H1 (cell line): ENCODE results near the gene WIPF3. TPM values are rescaled to one million over a fixed set of nuclear protein-coding genes. Genes with fewer than 3 reads are reported as not detected.

Source experiments
- CTCF ChIA-PET: fragments of 300-600 bp; sonication (Branson Sonifier 250); formaldehyde crosslinking; loops from one replicate; lab custom pipeline; 2021; ENCODE audit not compliant: partially characterized antibody; lab: Charles Lee
- POLR2A ChIA-PET: fragments of 300-600 bp; sonication (Branson Sonifier 250); formaldehyde crosslinking; loops from one replicate; lab custom pipeline; 2021; ENCODE audit warnings: inconsistent platforms; ENCODE audit not compliant: partially characterized antibody; lab: Charles Lee
- DNase-seq, 2 experiments: peaks; one replicate each; pipeline versions ENCODE4 v3.0.0 to v3.0.0-alpha.2; 2010 to 2022; ENCODE audit warnings: low spot score in 2 of 2, low read depth in 1 of 2, mixed read lengths in 1 of 2
- FAIRE-seq: peaks from 2 replicates; lab custom pipeline; 2011; peaks lifted over from hg19 to GRCh38; lab: Jason Lieb, UNC
- H2AFZ ChIP-seq: 2 replicates; pipeline ENCODE4 v1.8.1; 2012; ENCODE audit warnings: low read length, inconsistent platforms
- H2AK5ac ChIP-seq: 2 replicates; pipeline ENCODE4 v1.6.1; 2013; ENCODE audit warnings: low read depth, low read length
- H2BK120ac ChIP-seq: replicated peaks from 2 replicates; pipeline ENCODE3; 2013; ENCODE audit warnings: low read depth, low read length, inconsistent platforms
- H2BK12ac ChIP-seq: 2 replicates; pipeline ENCODE4 v1.6.1; 2013; ENCODE audit warnings: low read depth, low read length
- H2BK15ac ChIP-seq: 2 replicates; pipeline ENCODE4 v1.6.1; 2013; ENCODE audit warnings: low read length
- H2BK20ac ChIP-seq: 2 replicates; pipeline ENCODE4 v1.6.1; 2013; ENCODE audit warnings: low read length
- H2BK5ac ChIP-seq: 2 replicates; pipeline ENCODE4 v1.6.1; 2013; ENCODE audit warnings: low read depth, low read length
- H3K14ac ChIP-seq: 2 replicates; pipeline ENCODE4 v1.6.1; 2013; ENCODE audit warnings: inconsistent platforms; ENCODE audit not compliant: insufficient read length
- H3K18ac ChIP-seq: 2 replicates; pipeline ENCODE4 v1.6.1; 2013; ENCODE audit warnings: low read length; ENCODE audit errors: extremely low read depth
- H3K23ac ChIP-seq: 2 replicates; pipeline ENCODE4 v1.6.1; 2013; ENCODE audit warnings: inconsistent platforms; ENCODE audit not compliant: insufficient read length
- H3K23me2 ChIP-seq: 2 replicates; pipeline ENCODE4 v1.6.1; 2013; ENCODE audit warnings: low read depth, low read length
- H3K27ac ChIP-seq: 2 replicates; pipeline ENCODE4 v1.6.1; 2011; ENCODE audit warnings: low read depth, low read length, inconsistent platforms
- H3K27me3 ChIP-seq, 4 experiments: replicated peaks in 1 of 4; 1 replicate in 1 of 4; 2 replicates in 3 of 4; pipeline versions ENCODE4 v1.6.1 to v1.8.1; 2011 to 2013; ENCODE audit warnings: low read length in 3 of 4, mild to moderate bottlenecking in 3 of 4, inconsistent platforms in 2 of 4, mixed read lengths in 2 of 4, moderate library complexity in 1 of 4; ENCODE audit not compliant: control insufficient read depth in 3 of 4, insufficient read depth in 3 of 4; ENCODE audit errors: extremely low read depth in 1 of 4
- H3K36me3 ChIP-seq, 4 experiments: 2 replicates each; pipeline versions ENCODE4 v1.6.1 to v1.8.1; 2011 to 2013; ENCODE audit warnings: mild to moderate bottlenecking in 4 of 4, low read length in 3 of 4, moderate library complexity in 2 of 4, control low read depth in 1 of 4, inconsistent platforms in 1 of 4; ENCODE audit not compliant: insufficient read depth in 4 of 4, control insufficient read depth in 2 of 4
- H3K4ac ChIP-seq: replicated peaks from 2 replicates; pipeline ENCODE3; 2013; ENCODE audit warnings: low read length, low read depth, mixed read lengths, inconsistent platforms; ENCODE audit not compliant: insufficient read length
- H3K4me1 ChIP-seq, 4 experiments: replicated peaks in 1 of 4; 1 replicate in 1 of 4; 2 replicates in 3 of 4; pipeline versions ENCODE4 v1.6.1 to v1.8.1; 2011 to 2013; ENCODE audit warnings: low read length in 3 of 4, inconsistent platforms in 2 of 4, mixed read lengths in 1 of 4; ENCODE audit not compliant: insufficient read depth in 4 of 4, control insufficient read depth in 3 of 4
- H3K4me2 ChIP-seq, 2 experiments: 2 replicates each; pipeline versions ENCODE4 v1.6.1 to v1.8.1; 2011 to 2013; ENCODE audit warnings: low read depth in 2 of 2, low read length in 2 of 2, control low read depth in 1 of 2, inconsistent platforms in 1 of 2, mild to moderate bottlenecking in 1 of 2; ENCODE audit not compliant: insufficient read depth in 1 of 2
- H3K4me3 ChIP-seq, 4 experiments: fragments of 200-600, 300-600 bp in 1 of 4; sonication (generic), shearing (Covaris generic), sonication (Bioruptor Twin) in 1 of 4; 2 replicates each; pipeline versions ENCODE4 v1.5.1 to v1.8.1; 2011 to 2016; ENCODE audit warnings: low read length in 4 of 4, low read depth in 3 of 4, control low read depth in 2 of 4, inconsistent platforms in 2 of 4, mild to moderate bottlenecking in 2 of 4, mixed read lengths in 1 of 4, moderate library complexity in 1 of 4; ENCODE audit not compliant: insufficient read depth in 2 of 4; ENCODE audit errors: extremely low read depth in 1 of 4
- H3K56ac ChIP-seq: replicated peaks from 2 replicates; pipeline ENCODE3; 2013; ENCODE audit warnings: low read depth, mild to moderate bottlenecking, mixed read lengths, low read length, inconsistent platforms; ENCODE audit not compliant: insufficient read length
- H3K79me1 ChIP-seq: 2 replicates; pipeline ENCODE4 v1.6.1; 2013; ENCODE audit warnings: low read depth, low read length, control low read depth
- H3K79me2 ChIP-seq, 2 experiments: 2 replicates each; pipeline versions ENCODE4 v1.6.1 to v1.8.1; 2012 to 2013; ENCODE audit warnings: low read length in 2 of 2, mild to moderate bottlenecking in 2 of 2, inconsistent platforms in 1 of 2; ENCODE audit not compliant: insufficient read depth in 2 of 2, control insufficient read depth in 1 of 2
- H3K9ac ChIP-seq, 4 experiments: replicated peaks in 1 of 4; 1 replicate in 1 of 4; 2 replicates in 3 of 4; pipeline versions ENCODE4 v1.6.1 to v1.8.1; 2011 to 2013; ENCODE audit warnings: low read depth in 3 of 4, low read length in 3 of 4, control low read depth in 2 of 4, mild to moderate bottlenecking in 2 of 4, moderate library complexity in 2 of 4, inconsistent platforms in 1 of 4; ENCODE audit errors: extremely low read depth in 1 of 4
- H3K9me3 ChIP-seq, 2 experiments: 2 replicates each; pipeline versions ENCODE4 v1.6.1 to v1.8.1; 2012 to 2013; ENCODE audit warnings: mild to moderate bottlenecking in 2 of 2, moderate library complexity in 2 of 2, control low read depth in 1 of 2, inconsistent platforms in 1 of 2, low read depth in 1 of 2, low read length in 1 of 2, mixed read lengths in 1 of 2; ENCODE audit not compliant: insufficient read depth in 2 of 2
- H4K20me1 ChIP-seq, 2 experiments: replicated peaks in 1 of 2; 2 replicates each; pipeline versions ENCODE3 to v1.8.1; 2011 to 2013; ENCODE audit warnings: inconsistent platforms in 2 of 2, low read length in 2 of 2, mild to moderate bottlenecking in 1 of 2; ENCODE audit not compliant: insufficient read depth in 2 of 2, control insufficient read depth in 1 of 2
- H4K5ac ChIP-seq: 2 replicates; pipeline ENCODE4 v1.6.1; 2013; ENCODE audit warnings: low read length, low read depth, mixed read lengths, inconsistent platforms; ENCODE audit not compliant: insufficient read length
- H4K8ac ChIP-seq: 2 replicates; pipeline ENCODE4 v1.8.0; 2013; ENCODE audit warnings: mild to moderate bottlenecking, moderate library complexity, low read length, inconsistent platforms; ENCODE audit not compliant: insufficient read depth; ENCODE audit errors: extremely low read depth
- H4K91ac ChIP-seq: replicated peaks from 2 replicates; pipeline ENCODE3; 2013; ENCODE audit warnings: low read length, mixed read lengths, inconsistent platforms; ENCODE audit not compliant: insufficient read length
- BCL11A ChIP-seq, 2 experiments: IDR thresholded peaks; one replicate each; pipeline ENCODE4 v1.6.1; 2011; ENCODE audit warnings: low read depth in 2 of 2, low read length in 2 of 2, mild to moderate bottlenecking in 2 of 2
- CHD2 ChIP-seq: IDR thresholded peaks from 2 replicates; pipeline ENCODE4 v1.6.1; 2012; ENCODE audit warnings: low read length, improper control_type of control experiment
- CREB1 ChIP-seq: IDR thresholded peaks from 2 replicates; pipeline ENCODE4 v1.6.1; 2012; ENCODE audit warnings: inconsistent platforms
- CTBP2 ChIP-seq: IDR thresholded peaks from 2 replicates; pipeline ENCODE4 v1.7.0; 2011; ENCODE audit warnings: borderline replicate concordance, mild to moderate bottlenecking, moderate library complexity, mixed read lengths, low read length; ENCODE audit not compliant: insufficient read depth, insufficient read length
- GTF2F1 ChIP-seq: IDR thresholded peaks from 2 replicates; pipeline ENCODE4 v1.6.1; 2012; ENCODE audit warnings: low read depth, low read length, improper control_type of control experiment, borderline replicate concordance
- NRF1 ChIP-seq: IDR thresholded peaks from 2 replicates; pipeline ENCODE4 v1.6.1; 2011; ENCODE audit warnings: mild to moderate bottlenecking, low read depth, low read length, improper control_type of control experiment
- POLR2A ChIP-seq, 2 experiments: IDR thresholded peaks; 1 replicate in 1 of 2; 2 replicates in 1 of 2; pipeline ENCODE4 v1.6.1; 2011; ENCODE audit warnings: low read depth in 2 of 2, low read length in 2 of 2, mild to moderate bottlenecking in 2 of 2; ENCODE audit errors: control extremely low read depth in 1 of 2
- RNF2 ChIP-seq: fragments of 200-900, 300-1000 bp; sonication (generic); IDR thresholded peaks from 2 replicates; pipeline ENCODE4 v1.7.1; 2016; ENCODE audit warnings: borderline replicate concordance, low read depth, mild to moderate bottlenecking, antibody characterized with exemption, low read length; ENCODE audit not compliant: poor library complexity, severe bottlenecking; ENCODE audit errors: missing control alignments
- SP4 ChIP-seq: IDR thresholded peaks from 2 replicates; pipeline ENCODE4 v1.6.1; 2012; ENCODE audit warnings: low read length, inconsistent platforms
- TAF7 ChIP-seq: optimal IDR thresholded peaks from 2 replicates; pipeline ENCODE3; 2011; ENCODE audit warnings: low read depth, mild to moderate bottlenecking, inconsistent platforms, low read length, moderate library complexity, borderline replicate concordance
- YY1 ChIP-seq: IDR thresholded peaks from 2 replicates; pipeline ENCODE4 v1.6.1; 2011; ENCODE audit warnings: low read depth, mild to moderate bottlenecking, low read length
- WGBS, 2 experiments: shearing (Covaris generic) in 1 of 2; methylation state at CpG; one replicate each; pipeline versions ENCODE4 v1.1.6 to v1.1.7; 2013 to 2015; ENCODE audit warnings: low lambda C conversion rate in 2 of 2, mixed read lengths in 2 of 2, inconsistent platforms in 1 of 2, low coverage in 1 of 2, missing lambda C conversion rate in 1 of 2; ENCODE audit not compliant: insufficient replicate concordance in 2 of 2, insufficient coverage in 1 of 2, insufficient read length in 1 of 2; ENCODE audit errors: extremely low coverage in 1 of 2, missing lambda C conversion rate in 1 of 2; 5-methylcytosine and 5-hydroxymethylcytosine counted together
- polyA plus RNA-seq, 7 experiments: library from polyadenylated mRNA; depleted of rRNA in 3 of 7; stranded (reverse) in 5 of 7; unstranded in 2 of 7; fragments of >200 nt in 5 of 7; fragments of 200-250 nt in 2 of 7; gene quantifications; 1 replicate in 5 of 7; 2 replicates in 1 of 7; 4 replicates in 1 of 7; pipeline versions ENCODE4 v1.2.1 to v1.2.3, GENCODE V29; 2011 to 2013; ENCODE audit warnings: missing spikeins in 2 of 7, mixed read lengths in 2 of 7
- total RNA-seq: library from RNA; stranded (reverse); fragmentation: NEBNext Ultra II Directional; extraction: Animal tissue kit (Norgen Biotek cat#: 25700); gene quantifications from 2 replicates; pipeline ENCODE4 v1.2.1, GENCODE V29; 2021
- TF ChIP-seq, protein P1 (sequence below): IDR thresholded peaks from 2 replicates; pipeline ENCODE4 v1.6.1; 2011; ENCODE audit warnings: low read depth, mild to moderate bottlenecking, low read length; ENCODE audit not compliant: insufficient read depth

WIPF3 gene
- total and polyA plus RNA-seq, 2 of the 8 experiments (the other 6 are each of a cell fraction or from before 2014, with no cell fraction given), result 5.0 to 12.1 TPM

DNA sequence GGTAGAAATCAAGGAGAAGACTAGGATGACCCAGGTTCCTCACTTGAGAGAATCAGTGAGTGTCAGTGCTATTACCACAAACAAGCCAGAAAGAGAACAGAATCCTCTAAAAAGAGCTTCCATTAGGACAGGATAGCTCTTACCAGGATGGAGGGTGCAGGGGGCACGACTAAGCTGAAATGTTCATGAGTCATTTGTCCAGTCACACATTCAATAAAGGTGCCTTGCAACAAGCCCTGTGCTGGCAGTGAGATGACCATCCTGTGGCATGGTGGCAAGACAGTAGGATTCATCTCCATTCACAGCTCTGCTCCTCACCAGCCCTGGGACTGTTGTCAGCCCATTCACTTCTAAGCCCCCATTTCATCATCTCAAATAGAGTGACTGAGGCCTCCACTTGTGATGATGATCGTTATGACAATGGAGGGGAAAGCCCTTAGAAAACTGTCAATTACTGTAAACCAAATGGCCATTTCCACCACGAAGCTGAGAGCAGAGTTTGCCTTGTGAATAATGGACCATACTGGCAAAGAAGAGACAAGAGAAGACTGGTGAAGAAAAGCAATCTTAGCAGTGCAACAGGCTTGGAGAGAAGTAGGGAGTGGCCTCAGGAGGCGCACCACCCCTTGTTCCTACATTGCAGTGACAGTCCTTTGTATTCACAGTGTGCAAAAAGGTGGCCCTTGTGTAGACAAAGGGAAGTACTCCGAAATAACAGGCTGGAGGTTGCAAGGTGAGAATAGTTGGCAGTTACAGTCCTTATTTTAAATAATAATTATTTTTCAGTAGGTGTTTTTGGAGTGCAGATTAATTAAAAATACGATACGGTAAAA lies 9.0 kb upstream of the WIPF3 start:
- Histone ChIP-seq H4K91ac (no peak overlapping the region), H4K5ac (no peak overlapping the region), H3K14ac (no peak overlapping the region), H2BK120ac (no peak overlapping the region), H3K4me2 (no peak overlapping the region), H3K9ac (no peak overlapping the region), H3K79me1 (no peaks in the 10 kb centered on the region), H3K4ac (no peak overlapping the region), H2BK15ac (peak overlapping the region; percentile 12; the same call in 1 of the 2 replicates), H2BK5ac (no peak overlapping the region), H2AK5ac (no peak overlapping the region), H3K4me3 (no peak overlapping the region), H3K56ac (no peak overlapping the region), H3K4me1 (peaks cover 0 to 6% (median 2%) of the 10 kb centered on the region in 4 experiments; a peak in 3 of 7 replicates), H3K79me2 (no peaks in the 10 kb centered on the region), H3K9me3 (no peaks in the 10 kb centered on the region; a peak in 1 of 4 replicates), H2AFZ (no peak overlapping the region), H4K8ac (no peak overlapping the region), H3K27me3 (no peaks in the 10 kb centered on the region), H3K27ac (no peak overlapping the region), H3K36me3 (no peaks in the 10 kb centered on the region), H3K23me2 (no peaks in the 10 kb centered on the region), H3K23ac (no peak overlapping the region), H4K20me1 (no peaks in the 10 kb centered on the region), H2BK20ac (no peak overlapping the region), H2BK12ac (0 out of 2 replicates have a peak overlapping the region, but pooled peaks have one; percentile 3), H3K18ac (no peak overlapping the region)
- FAIRE-seq (no peak), DNase-seq (no peak)
- POLR2A ChIA-PET, result no interaction called here
- 86 to 100% methylated on average over 2 to 7 of the region's 7 CpGs for WGBS, 2 experiments
- CTCF ChIA-PET, result interaction anchor here (0.7 to 2.6 kb wide), 3 partner anchors 8 to 18 kb away, joined by 3 to 10 read pairs (median 3); partner anchors contain the start of gene WIPF3
- no peak for TF ChIP-seq BCL11A (IDR thresholded peaks at IDR 0.05; ENCODE audit: low read depth in 2 of 2, low read length in 2 of 2)
- TF ChIP-seq GTF2F1, result no peak
- TF ChIP-seq NRF1, result no peak
- TF ChIP-seq CHD2, result no peak
- TF ChIP-seq, protein P1, sequence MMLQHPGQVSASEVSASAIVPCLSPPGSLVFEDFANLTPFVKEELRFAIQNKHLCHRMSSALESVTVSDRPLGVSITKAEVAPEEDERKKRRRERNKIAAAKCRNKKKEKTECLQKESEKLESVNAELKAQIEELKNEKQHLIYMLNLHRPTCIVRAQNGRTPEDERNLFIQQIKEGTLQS, result no peak
- TF ChIP-seq CREB1, result no peak
- TF ChIP-seq SP4, result no peak
- no peak for TF ChIP-seq TAF7
- TF ChIP-seq RNF2, result no peak
- TF ChIP-seq CTBP2, result no peak
- no peak for TF ChIP-seq POLR2A (IDR thresholded peaks at IDR 0.05; ENCODE audit: control extremely low read depth in 1 of 2, low read depth in 2 of 2, low read length in 2 of 2)
- no peak for TF ChIP-seq YY1
